OCI-LY3 (cell line): ENCODE data around the gene SPOCK1.

ENCODE experiments used
- H2AFZ ChIP-seq: fragments of 200-600, 300-600 bp; shearing (Covaris generic); 2 replicates; pipeline ENCODE4 v1.6.0; 2014; ENCODE audit warnings: antibody characterized with exemption, low read depth, low read length
- H3K27ac ChIP-seq: fragments of 200-600, 300-600 bp; sonication (generic); 2 replicates; pipeline ENCODE4 v1.5.1; 2014; ENCODE audit warnings: mild to moderate bottlenecking, low read length, moderate library complexity, mixed read lengths
- H3K27me3 ChIP-seq: fragments of 200-600, 300-600 bp; sonication (generic); 2 replicates; pipeline ENCODE4 v1.6.1; 2014; ENCODE audit warnings: low read depth, low read length, mixed read lengths
- H3K36me3 ChIP-seq: fragments of 200-600, 300-600 bp; sonication (generic); replicated peaks from 2 replicates; pipeline ENCODE3; 2014; ENCODE audit warnings: low read depth, low read length, mixed read lengths
- H3K4me1 ChIP-seq: fragments of 300-600, 200-600 bp; sonication (generic); 2 replicates; pipeline ENCODE4 v1.6.1; 2014; ENCODE audit warnings: low read length, mixed read lengths
- H3K4me2 ChIP-seq: fragments of 200-600, 300-600 bp; sonication (generic); 2 replicates; pipeline ENCODE4 v1.6.1; 2014; ENCODE audit warnings: low read length, mixed read lengths
- H3K4me3 ChIP-seq: fragments of 300-600, 200-600 bp; sonication (generic); 2 replicates; pipeline ENCODE4 v1.5.1; 2014; ENCODE audit warnings: antibody characterized with exemption, mild to moderate bottlenecking, low read length, moderate library complexity
- H3K79me2 ChIP-seq: fragments of 300-600, 200-600 bp; shearing (Covaris generic); 2 replicates; pipeline ENCODE4 v1.6.1; 2014; ENCODE audit warnings: mild to moderate bottlenecking, low read length, mixed read lengths
- H3K9ac ChIP-seq: fragments of 300-600, 200-600 bp; shearing (Covaris generic); 2 replicates; pipeline ENCODE4 v1.6.0; 2014; ENCODE audit warnings: mild to moderate bottlenecking, low read length, moderate library complexity
- H3K9me3 ChIP-seq: fragments of 200-600, 300-600 bp; shearing (Covaris generic); 2 replicates; pipeline ENCODE4 v1.6.1; 2014; ENCODE audit warnings: low read length, mixed read lengths; ENCODE audit not compliant: insufficient read depth
- H4K20me1 ChIP-seq: fragments of 200-600, 300-600 bp; sonication (generic); 2 replicates; pipeline ENCODE4 v1.6.1; 2016; ENCODE audit warnings: low read length, mixed read lengths; ENCODE audit not compliant: insufficient read depth
- EZH2phosphoT487 ChIP-seq: fragments of 200-600 bp; shearing (Covaris generic); IDR thresholded peaks from 2 replicates; pipeline ENCODE4 v1.6.1; 2018; ENCODE audit warnings: antibody characterized with exemption, mixed run types, low read depth
- TF ChIP-seq, protein P1 (sequence below): fragments of 200-600, 300-600 bp; sonication (generic); IDR thresholded peaks from 2 replicates; pipeline ENCODE4 v1.5.1; 2014; ENCODE audit warnings: antibody characterized with exemption, low read length, low read depth

The SPOCK1 gene

DNA sequence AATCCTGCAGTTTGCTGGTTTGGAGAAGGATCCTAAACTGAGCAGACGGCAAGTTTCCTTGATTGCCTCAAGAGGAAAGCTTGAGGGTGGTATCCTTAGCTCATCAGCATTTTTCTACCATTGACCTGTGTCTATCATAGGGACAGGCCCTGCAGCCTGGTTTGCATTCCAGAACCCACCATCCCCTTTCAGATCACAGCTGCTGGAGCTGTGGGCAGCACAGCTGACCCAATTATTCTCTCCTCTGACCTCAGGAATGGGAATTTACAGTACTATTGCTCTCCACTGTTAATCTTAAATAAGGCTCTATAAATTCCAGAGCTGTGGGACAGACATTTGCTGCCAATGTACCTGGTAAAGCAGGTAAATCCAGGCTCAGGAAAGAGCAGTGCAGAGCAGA lies 163.0 kb downstream of the SPOCK1 start:
- TF ChIP-seq EZH2phosphoT487, result no peak
- TF ChIP-seq, protein P1, sequence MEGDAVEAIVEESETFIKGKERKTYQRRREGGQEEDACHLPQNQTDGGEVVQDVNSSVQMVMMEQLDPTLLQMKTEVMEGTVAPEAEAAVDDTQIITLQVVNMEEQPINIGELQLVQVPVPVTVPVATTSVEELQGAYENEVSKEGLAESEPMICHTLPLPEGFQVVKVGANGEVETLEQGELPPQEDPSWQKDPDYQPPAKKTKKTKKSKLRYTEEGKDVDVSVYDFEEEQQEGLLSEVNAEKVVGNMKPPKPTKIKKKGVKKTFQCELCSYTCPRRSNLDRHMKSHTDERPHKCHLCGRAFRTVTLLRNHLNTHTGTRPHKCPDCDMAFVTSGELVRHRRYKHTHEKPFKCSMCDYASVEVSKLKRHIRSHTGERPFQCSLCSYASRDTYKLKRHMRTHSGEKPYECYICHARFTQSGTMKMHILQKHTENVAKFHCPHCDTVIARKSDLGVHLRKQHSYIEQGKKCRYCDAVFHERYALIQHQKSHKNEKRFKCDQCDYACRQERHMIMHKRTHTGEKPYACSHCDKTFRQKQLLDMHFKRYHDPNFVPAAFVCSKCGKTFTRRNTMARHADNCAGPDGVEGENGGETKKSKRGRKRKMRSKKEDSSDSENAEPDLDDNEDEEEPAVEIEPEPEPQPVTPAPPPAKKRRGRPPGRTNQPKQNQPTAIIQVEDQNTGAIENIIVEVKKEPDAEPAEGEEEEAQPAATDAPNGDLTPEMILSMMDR, result no peak
- Histone ChIP-seq H3K9me3 (no peaks in the 10 kb centered on the region), H3K4me1 (no peaks in the 10 kb centered on the region), H3K79me2 (no peaks in the 10 kb centered on the region), H2AFZ (no peak overlapping the region), H4K20me1 (no peaks in the 10 kb centered on the region), H3K36me3 (no peaks in the 10 kb centered on the region), H3K4me2 (no peak overlapping the region), H3K4me3 (no peak overlapping the region), H3K27ac (no peak overlapping the region), H3K27me3 (no peaks in the 10 kb centered on the region), H3K9ac (no peak overlapping the region)

DNA sequence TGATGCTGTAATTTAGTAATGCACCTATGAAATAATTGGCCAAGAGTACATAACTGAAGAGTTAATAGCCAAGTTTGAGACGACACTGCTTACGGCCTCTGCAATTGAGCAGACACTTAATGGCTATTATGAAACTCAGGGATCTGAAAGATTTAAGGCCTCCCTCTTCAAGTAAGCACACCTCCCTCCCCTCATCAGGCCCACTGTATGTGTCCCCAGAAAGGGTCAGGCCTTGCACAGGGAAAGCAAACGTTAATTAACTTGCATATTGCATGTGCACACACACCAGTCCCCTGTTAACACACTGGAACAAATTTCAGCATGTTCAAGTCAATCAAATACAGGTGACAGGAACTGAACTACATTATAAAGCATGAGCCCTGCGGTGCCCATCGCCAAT lies 163.6 kb downstream of the SPOCK1 start:
- Histone ChIP-seq H3K4me2 (no peak overlapping the region), H2AFZ (no peak overlapping the region), H3K79me2 (no peaks in the 10 kb centered on the region), H3K36me3 (no peaks in the 10 kb centered on the region), H3K4me3 (no peak overlapping the region), H3K27ac (no peak overlapping the region), H3K27me3 (no peaks in the 10 kb centered on the region), H3K9ac (no peak overlapping the region), H3K9me3 (no peaks in the 10 kb centered on the region), H3K4me1 (no peaks in the 10 kb centered on the region), H4K20me1 (no peaks in the 10 kb centered on the region)
- TF ChIP-seq, protein P1, result no peak
- TF ChIP-seq EZH2phosphoT487, result no peak

DNA sequence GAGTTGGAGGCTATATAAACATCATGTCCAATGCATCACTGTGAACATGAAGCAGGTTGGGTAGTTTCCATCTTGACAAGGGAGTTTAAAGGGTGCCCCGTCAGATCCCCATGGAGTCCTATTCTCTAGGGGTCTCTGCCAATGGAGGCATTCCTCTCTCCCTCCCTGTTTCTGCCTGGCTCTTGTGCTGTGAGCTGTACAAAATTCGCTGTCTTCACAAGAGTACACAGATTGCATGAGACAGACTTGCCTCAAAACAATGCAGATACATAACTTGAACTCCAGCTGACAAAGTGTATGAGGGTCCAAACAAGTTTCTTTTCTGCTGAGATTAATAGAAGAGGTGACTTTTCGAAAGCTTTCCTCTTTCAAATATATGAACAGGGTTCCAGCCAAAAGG lies 165.2 kb downstream of the SPOCK1 start:
- Histone ChIP-seq H3K9ac (no peak overlapping the region), H3K27ac (no peak overlapping the region), H3K9me3 (no peaks in the 10 kb centered on the region), H3K36me3 (no peaks in the 10 kb centered on the region), H3K4me2 (no peak overlapping the region), H3K4me1 (no peaks in the 10 kb centered on the region), H2AFZ (no peak overlapping the region), H3K27me3 (no peaks in the 10 kb centered on the region), H3K79me2 (no peaks in the 10 kb centered on the region), H3K4me3 (no peak overlapping the region), H4K20me1 (no peaks in the 10 kb centered on the region)
- TF ChIP-seq EZH2phosphoT487, result no peak
- TF ChIP-seq, protein P1, result no peak

DNA sequence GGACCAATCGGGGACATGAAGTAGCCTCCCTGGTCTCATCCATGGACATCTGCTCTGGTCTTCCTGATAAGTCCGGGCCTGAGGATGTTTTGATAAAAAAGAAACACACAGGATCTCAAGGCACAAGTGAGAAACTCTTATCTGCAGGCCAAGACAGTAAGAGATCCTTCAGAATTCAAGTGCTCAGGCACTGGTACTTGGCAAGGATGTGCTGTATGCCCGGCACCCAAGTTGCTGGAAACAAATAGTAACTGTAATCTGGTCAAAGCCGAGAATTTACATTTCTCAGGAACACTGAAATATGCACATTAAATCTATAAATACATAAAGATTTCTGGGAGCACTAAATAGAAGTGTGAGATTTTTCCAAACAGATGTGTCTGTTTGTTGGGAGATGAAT lies 165.7 kb downstream of the SPOCK1 start:
- H4K20me1 ChIP-seq, result no peaks in the 10 kb centered on the region
- H2AFZ ChIP-seq, result no peak overlapping the region
- no peak overlapping the region for H3K9ac ChIP-seq
- H3K4me3 ChIP-seq, result no peak overlapping the region
- H3K4me1 ChIP-seq, result no peaks in the 10 kb centered on the region
- H3K9me3 ChIP-seq, result no peaks in the 10 kb centered on the region
- no peak overlapping the region for H3K4me2 ChIP-seq
- no peaks in the 10 kb centered on the region for H3K36me3 ChIP-seq
- no peak for TF ChIP-seq EZH2phosphoT487
- TF ChIP-seq, protein P1, result no peak
- no peaks in the 10 kb centered on the region for H3K79me2 ChIP-seq
- H3K27ac ChIP-seq, result no peak overlapping the region
- no peaks in the 10 kb centered on the region for H3K27me3 ChIP-seq
